GM12892 (cell line): Measurements from ENCODE around the gene IDS.
"Not testable (repeated sequence)": the region's sequence is repeated elsewhere in the genome, so short reads cannot be mapped to it uniquely, and the experiment has no call there.

Experiments
- DNase-seq: peaks from one replicate; pipeline ENCODE4 v3.0.0; 2011; ENCODE audit not compliant: insufficient read length
- FAIRE-seq: peaks from 2 replicates; lab custom pipeline; 2011; peaks lifted over from hg19 to GRCh38; lab: Jason Lieb, UNC
- POLR2A ChIP-seq: IDR thresholded peaks from 2 replicates; pipeline ENCODE4 v1.6.1; 2011; ENCODE audit warnings: low read depth, low read length, control low read depth
- POLR2AphosphoS5 ChIP-seq: IDR thresholded peaks from 2 replicates; pipeline ENCODE4 v1.6.1; 2011; ENCODE audit warnings: low read depth, low read length, control low read depth
- TAF1 ChIP-seq: IDR thresholded peaks from 2 replicates; pipeline ENCODE4 v1.6.1; 2011; ENCODE audit warnings: low read depth, mild to moderate bottlenecking, control low read depth, low read length, borderline replicate concordance

Gene IDS

GRCh38 chrX:149505671-149506070 is 565 bp upstream of the IDS start:
- FAIRE-seq (no peak), DNase-seq (no peak)
- no peak for TF ChIP-seq POLR2AphosphoS5
- TF ChIP-seq POLR2A = no peak
- no peak for TF ChIP-seq TAF1

DNA sequence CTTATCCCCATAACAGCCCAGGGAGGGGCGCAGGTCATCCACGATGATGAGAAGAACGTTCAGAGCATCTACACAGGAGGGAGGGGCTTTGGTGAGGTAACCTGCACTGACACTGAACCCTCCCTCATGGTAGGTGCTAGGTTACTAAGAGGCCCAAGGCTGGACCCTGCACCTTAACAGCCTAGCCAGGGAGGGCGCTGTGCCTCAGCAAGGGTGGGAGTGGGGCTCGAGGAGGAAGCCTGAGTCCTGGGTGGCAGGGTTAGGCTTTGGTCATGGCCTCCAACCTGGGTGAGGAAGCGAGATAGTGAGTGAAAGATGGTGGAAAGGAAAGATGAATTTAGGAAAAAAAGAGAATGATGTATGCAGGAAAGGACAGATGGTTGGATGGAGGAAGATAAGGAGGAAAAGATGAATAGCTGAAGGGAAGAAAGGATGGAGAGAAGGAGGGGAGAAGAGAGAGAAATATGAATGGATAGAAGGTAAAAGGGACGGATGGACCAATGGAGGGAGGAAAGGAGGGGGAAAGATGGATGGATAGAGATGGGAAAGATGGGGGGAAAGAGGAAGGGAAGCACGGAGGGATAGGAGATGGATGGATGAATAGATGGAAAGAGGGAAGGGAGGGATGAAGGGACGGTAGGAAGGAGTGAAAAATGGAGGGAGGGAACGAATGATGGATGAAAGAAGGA is 736 bp downstream of the IDS start:
- TF ChIP-seq POLR2A (no peak), POLR2AphosphoS5 (no peak; the same call in 1 of the 2 replicates), TAF1 (no peak)
- DNase-seq (peak; percentile 36), FAIRE-seq (no peak)

DNA sequence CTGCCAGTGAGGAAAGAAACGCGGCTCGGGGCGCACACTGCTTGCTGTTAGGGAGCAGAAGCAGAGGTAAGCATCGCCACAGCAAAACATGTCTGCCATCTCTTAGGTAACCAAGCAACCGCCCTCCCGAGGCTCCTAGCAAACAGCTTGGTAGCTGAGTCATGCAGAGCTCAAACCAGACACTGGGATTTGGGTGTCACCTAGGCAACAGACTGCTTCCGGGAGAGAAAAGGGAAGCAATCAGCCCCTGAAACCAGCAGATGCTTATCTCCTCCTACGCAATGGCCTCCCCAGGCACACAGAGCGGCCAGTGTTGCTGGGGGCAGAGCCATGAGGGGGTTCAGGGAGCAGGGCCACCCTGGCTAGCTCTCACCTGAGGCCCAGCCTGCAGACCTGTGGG is 1.7 kb downstream of the IDS start:
- not testable (repeated sequence) for DNase-seq
- FAIRE-seq = peak; percentile 100

DNA sequence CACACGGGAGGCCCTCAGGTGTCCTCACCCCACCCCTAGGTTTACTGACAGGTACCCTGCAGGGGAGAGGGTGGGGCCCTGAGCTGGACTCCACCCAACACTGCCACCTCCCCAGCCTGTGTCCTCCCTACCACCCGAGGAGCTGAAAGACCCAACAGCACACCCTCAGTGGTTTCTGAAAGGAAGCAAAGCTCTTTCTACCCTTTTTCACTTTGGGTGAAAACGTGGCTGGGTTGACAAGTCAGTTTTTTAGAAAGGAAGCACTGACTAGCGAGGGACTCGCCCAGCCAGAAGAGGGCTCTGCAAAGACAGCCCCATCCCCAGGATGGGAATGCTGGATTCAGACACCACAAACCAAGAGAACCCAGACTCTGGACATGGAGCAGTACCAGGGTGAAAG is 2.2 kb downstream of the IDS start:
- FAIRE-seq, DNase-seq: not testable (repeated sequence)

DNA sequence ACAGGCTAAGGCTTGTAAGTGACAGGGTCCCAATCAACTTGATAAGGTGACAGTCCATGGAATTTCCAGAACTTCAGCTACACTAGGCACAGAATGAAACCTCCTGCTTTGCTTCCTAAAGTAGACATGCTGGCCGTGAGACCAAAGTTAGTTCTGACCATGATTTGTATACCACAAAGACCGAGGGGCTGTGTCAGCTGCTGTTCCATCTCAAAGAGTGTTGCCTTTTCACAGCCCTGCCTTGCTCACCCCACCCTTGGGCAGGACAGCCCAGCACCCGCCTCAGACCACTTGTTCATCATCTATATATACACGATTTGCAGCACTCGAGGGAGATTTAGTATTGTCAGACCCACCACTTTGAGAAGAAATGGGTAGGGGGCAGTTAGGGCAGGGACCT is 5.3 kb downstream of the IDS start:
- peak; percentile 21 for FAIRE-seq
- DNase-seq = no peak
- no peak for TF ChIP-seq POLR2AphosphoS5
- TF ChIP-seq TAF1 = no peak
- no peak for TF ChIP-seq POLR2A

DNA sequence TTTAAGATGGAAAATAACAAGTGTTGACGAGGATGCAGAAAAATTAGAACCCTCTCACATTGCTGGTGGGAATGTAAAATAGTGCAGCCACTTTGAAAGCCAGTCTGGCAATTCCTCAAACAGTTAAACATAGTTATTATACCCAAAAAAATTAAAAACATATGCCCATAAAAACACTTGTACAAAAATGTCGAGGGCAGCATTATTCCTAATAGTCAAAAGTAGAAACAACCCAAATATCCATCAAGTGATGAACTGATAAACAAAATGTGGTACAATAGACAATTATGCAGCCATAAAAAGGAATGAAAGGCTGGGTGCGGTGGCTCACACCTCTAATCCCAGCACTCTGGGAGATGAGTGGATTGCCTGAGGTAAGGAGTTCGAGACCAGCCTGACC is 6.3 kb downstream of the IDS start:
- no peak for FAIRE-seq
- no peak for DNase-seq
- TF ChIP-seq POLR2AphosphoS5 (no peak), POLR2A (no peak), TAF1 (no peak)

GRCh38 chrX:149497626-149498025 is 7.5 kb downstream of the IDS start:
- no peak for DNase-seq
- no peak for FAIRE-seq
- TF ChIP-seq TAF1 (no peak), POLR2A (no peak), POLR2AphosphoS5 (no peak)

- TF ChIP-seq POLR2AphosphoS5 (no peak), POLR2A (no peak)
- DNase-seq = no peak
- FAIRE-seq = no peak
Measured at GRCh38 chrX:149497054-149497453, 8.1 kb downstream of the IDS start.

DNA sequence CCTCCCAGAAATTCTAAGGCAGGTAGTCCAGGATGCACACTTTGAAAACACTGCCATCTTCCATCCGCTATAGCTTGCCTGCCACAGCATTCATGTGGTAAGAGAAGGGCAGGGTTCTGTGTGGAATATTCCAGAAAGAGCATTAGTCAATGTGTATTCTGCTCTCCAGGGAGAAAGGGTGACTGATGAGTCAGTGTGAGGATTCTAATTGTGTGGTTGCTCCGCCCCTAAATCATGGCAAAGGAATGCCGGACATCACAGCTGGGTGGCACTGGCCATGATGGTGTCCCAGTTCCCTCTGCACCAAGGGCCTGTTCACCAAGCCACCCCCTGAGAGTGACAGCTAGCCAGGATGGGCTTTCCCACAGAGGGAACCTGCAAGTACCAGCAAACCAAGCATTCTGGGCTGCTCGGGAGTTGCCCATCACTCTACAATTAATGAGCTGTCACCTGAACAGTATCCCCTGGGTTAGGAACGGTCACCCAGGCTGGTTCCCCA is 9.5 kb downstream of the IDS start:
- DNase-seq = no peak
- TF ChIP-seq TAF1 (no peak), POLR2A (no peak), POLR2AphosphoS5 (no peak)
- no peak for FAIRE-seq

DNA sequence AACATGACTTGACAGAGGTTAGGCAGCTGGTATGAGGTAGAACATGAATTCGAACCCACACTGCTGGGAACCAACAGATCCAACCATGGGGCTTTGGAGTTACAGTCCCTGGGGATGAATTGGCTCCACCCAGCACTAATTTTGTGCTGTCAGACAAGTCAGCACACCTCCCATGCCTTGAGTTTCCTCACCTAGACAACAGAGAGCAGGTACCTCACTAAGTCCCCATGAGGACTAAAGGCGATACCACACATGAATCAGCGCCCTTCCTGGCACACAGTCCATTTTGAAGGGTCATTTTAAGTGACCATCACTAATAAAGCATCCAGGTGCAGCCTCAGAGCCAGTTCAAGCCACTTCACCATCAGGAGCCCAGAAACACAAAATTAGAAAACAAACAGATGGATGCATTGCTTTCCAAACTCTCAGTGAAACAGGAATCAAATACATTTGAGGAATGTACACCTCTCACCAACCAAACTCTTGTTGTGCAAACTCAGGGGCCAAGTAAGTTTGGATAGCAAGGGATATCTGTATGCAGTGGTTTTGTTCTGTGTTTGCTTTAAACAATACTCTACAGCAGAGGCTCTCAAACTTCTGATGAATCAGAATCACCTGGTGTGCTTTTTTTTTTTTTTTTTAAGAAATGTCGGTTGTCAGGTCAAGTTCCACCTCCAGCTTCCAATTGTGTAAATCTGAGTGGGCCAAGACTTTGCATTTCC is 10.1 kb downstream of the IDS start:
- DNase-seq (no peak), FAIRE-seq (no peak)
- TF ChIP-seq POLR2AphosphoS5 = no peak
- no peak for TF ChIP-seq TAF1
- TF ChIP-seq POLR2A = no peak

DNA sequence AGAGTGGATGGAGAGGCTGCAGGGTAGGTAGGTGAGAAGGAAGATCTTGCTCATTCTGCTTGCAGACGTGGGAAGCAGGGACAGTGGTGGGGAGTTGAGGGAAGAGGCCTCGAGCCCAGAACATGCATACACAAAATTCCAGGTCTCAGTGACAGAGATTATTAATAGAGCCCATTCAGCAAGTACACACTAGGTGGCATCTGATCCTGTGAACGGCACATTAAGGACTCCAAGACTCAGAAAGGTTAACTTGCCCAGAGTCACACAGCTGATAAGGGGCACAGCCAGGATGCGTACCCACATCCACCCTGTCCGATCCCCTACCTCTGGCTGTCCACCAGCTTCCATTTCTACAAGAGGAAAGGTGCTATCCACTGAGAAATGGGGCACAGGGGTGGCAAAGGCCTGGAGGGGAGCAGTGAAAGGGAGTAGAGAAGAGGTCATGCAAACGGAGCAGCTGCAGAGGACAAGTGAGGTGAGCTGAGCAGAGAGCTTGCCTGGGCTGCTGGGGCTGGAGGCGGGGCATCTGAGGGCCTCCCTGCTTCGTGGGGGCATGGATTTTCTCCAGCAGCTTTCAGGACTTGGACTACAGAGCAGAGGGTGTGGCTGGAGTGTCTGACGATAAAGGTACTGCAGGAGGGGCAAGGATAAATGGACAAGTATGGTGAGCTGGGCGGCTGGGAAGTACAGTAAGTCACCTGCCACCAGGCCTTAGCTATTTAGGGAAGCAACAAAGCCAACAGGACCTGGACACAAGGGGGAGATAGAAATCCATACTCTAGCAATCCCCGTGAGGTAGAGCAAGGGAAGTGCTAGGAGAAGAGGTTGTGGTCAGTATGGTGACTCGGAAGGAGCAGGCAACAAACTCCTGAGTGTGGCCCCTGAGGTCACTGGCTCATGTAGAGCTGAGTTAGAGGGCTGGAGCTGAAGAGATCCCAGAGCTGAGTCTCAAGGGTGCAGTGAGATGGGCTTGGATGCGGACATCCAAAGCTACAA is 11.2 kb downstream of the IDS start:
- no peak for FAIRE-seq
- TF ChIP-seq POLR2AphosphoS5 (no peak), TAF1 (no peak), POLR2A (no peak)

DNA sequence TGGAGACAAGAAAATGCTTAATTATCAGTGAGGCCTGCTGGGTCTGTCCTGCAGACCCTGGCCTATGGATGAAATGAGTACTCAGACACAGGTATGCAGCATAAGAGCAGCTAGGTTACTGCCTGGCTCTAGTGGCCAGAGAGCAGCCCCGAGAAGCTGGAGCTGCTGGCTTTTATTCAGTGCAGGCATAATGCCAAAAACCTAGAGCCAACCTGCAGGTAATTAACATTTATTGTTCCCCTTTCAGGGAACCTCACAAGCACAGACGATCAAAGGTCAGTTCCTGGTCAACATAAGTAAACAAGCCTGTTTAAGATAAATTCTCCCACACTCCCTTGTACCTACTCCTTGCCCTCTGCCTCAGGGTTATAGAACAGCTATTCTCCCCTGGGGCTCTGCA is 13.3 kb downstream of the IDS start:
- DNase-seq = no peak
- no peak for FAIRE-seq
- TF ChIP-seq POLR2AphosphoS5 (no peak), TAF1 (no peak), POLR2A (no peak)

More for the DNA sequence above, 11.2 kb downstream of the IDS start:
- DNase-seq = no peak
